IPS-15b (cell line): Measurements from ENCODE around the gene ACKR3.

Experiments used
- H3K27me3 ChIP-seq: one replicate; pipeline ENCODE4 v1.6.1; 2013; ENCODE audit warnings: low read length; ENCODE audit not compliant: control insufficient read depth, insufficient read depth
- H3K36me3 ChIP-seq: one replicate; pipeline ENCODE4 v1.6.1; 2013; ENCODE audit warnings: low read length; ENCODE audit not compliant: control insufficient read depth, insufficient read depth
- H3K4me1 ChIP-seq: one replicate; pipeline ENCODE4 v1.6.1; 2013; ENCODE audit warnings: mild to moderate bottlenecking, low read length; ENCODE audit not compliant: control insufficient read depth, insufficient read depth
- H3K4me3 ChIP-seq: one replicate; pipeline ENCODE4 v1.5.1; 2013; ENCODE audit warnings: low read depth, low read length
- H3K9ac ChIP-seq: one replicate; pipeline ENCODE4 v1.6.1; 2013; ENCODE audit warnings: low read depth, mild to moderate bottlenecking, low read length
- H3K9me3 ChIP-seq: one replicate; pipeline ENCODE4 v1.6.1; 2013; ENCODE audit warnings: mild to moderate bottlenecking, low read length; ENCODE audit not compliant: control insufficient read depth, insufficient read depth

Gene ACKR3

DNA sequence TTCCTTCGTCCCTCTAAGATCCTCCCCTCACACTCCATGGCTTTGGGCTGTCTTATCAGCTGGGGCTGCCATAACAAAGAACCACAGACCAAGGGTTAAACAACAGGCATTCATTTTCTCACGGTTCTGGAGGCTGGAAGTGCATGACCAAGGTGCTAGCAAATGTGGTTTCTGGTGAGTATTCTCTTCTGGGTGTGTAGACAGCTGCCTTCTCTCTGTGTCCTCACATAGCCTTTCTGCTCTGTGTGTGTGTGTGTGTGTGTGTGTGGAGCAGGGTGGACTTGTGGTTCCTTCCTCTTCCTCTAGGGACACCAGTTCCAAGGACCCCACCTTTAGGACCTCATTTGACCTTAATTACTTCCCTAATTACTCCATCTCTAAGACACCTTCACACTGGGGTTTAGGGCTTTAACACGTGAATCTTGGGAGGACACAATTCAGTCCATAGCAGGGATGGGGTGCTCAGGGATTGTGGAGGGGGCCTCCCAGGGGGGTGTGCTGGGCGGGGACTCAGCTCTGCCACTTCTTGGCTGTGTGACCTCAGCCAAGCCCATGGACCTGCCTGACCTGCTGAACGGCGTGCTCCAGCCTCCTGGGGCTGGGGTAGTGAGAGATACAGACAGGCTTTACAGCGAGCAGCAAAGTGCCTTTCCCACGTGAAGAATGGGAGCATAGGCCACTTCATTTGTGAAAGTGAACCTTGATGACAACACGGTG is 38.0 kb downstream of the ACKR3 start:
- Histone ChIP-seq H3K9me3 (no peaks in the 10 kb centered on the region), H3K27me3 (no peaks in the 10 kb centered on the region), H3K36me3 (no peaks in the 10 kb centered on the region), H3K4me3 (no peak overlapping the region), H3K4me1 (no peaks in the 10 kb centered on the region), H3K9ac (no peak overlapping the region)

DNA sequence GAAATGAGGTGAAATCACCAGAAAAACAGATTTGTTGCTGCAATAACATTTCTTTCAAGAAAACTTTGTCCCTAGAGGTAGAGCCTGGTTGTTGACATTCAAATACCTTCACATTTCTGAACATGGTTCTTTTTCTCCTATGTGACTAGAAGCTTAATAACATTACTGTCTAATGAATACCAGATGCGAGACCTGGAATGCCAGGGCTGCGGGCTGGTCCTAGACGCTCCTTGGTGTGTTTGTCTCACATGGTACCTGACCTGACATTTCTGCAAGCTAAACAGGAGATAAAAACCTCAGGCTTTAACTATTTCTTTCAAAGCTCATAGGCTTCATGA is 38.5 kb downstream of the ACKR3 start:
- no peak overlapping the region for H3K9ac ChIP-seq
- no peaks in the 10 kb centered on the region for H3K36me3 ChIP-seq
- H3K4me3 ChIP-seq, result no peak overlapping the region
- H3K9me3 ChIP-seq, result no peaks in the 10 kb centered on the region
- H3K4me1 ChIP-seq, result no peaks in the 10 kb centered on the region
- H3K27me3 ChIP-seq, result no peaks in the 10 kb centered on the region

DNA sequence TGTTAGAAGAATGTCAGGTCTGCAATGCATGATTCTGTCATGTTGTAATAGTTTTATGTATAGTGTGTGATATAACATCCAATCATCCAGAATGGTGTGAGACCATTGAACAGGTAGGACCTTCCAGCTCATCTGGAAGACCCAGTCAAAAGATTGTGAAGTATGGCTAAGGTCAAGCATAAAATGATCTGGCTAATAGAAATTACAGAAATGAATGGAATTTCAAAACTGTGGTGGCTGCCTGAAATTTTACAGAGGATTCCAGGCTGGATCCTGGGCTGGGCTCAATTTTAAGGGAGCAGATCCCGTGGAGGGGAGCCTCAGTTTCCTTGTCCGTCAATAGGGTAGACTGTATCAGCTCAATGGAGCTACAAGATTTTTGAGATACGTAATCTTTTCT is 39.1 kb downstream of the ACKR3 start:
- Histone ChIP-seq H3K9me3 (no peaks in the 10 kb centered on the region), H3K4me1 (no peaks in the 10 kb centered on the region), H3K27me3 (no peaks in the 10 kb centered on the region), H3K36me3 (no peaks in the 10 kb centered on the region), H3K4me3 (no peak overlapping the region), H3K9ac (no peak overlapping the region)

DNA sequence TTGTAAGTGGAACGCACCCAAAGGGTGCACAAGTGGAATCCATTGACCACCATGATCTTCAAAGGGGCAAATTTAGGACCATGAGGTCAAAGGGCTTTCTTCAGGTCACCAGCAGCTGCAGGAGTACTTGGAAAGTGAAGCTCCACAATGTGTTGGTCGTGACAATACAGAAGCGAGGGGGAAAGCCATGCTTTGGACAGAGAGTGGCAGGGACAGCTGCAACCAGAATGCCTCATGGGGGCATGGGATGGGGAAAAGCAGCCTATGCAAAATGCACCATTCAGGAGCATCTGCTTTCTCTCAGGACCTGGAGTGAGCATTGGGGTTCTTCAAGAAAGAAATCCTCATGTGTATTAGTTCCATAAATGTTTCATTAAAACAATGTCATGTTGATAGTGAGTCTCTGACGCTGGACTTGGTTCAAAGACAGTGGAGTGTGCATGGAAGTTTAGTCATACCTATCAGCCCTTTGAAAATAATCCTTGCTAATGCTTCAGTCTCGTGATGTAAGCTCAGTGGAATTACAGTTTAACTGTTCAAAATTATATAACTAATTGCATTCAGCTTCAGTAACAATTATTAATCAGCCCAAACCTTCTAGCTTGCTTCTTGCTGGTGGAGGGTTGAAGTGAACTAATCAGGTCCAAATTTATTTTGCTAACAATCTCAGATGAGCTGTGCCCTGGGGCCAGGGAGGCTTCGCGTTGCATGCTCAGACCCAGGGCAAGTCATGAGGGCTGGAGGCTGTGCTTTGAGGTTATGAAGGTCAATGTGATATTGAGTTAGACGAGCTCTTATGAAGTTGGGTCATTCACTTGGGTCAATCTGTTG is 41.6 kb downstream of the ACKR3 start:
- Histone ChIP-seq H3K4me3 (no peak overlapping the region), H3K4me1 (no peaks in the 10 kb centered on the region), H3K27me3 (no peaks in the 10 kb centered on the region), H3K9me3 (no peaks in the 10 kb centered on the region), H3K9ac (no peak overlapping the region), H3K36me3 (no peaks in the 10 kb centered on the region)

DNA sequence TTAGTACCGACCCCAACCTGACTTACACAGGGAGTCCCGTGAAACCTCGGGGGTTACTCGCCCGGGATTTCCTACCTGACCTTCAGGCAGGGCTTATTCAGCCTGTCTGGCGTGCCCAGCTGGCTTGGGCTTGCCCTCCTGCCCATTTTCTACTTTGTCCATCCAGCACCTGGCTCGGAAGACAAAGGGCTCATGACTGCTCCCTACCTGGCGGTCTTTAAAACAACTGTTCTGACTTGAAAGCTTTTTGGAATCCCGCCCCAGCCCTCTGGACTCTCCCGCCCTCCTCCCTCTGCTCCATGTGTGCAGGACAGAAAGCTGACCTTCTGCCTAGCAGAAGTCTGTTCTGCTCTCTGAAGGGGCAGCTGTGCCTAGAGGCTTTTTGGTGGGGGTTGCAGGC is 43.1 kb downstream of the ACKR3 start:
- H3K4me3 ChIP-seq, result no peak overlapping the region
- H3K36me3 ChIP-seq, result no peaks in the 10 kb centered on the region
- H3K4me1 ChIP-seq, result no peaks in the 10 kb centered on the region
- no peaks in the 10 kb centered on the region for H3K9me3 ChIP-seq
- H3K9ac ChIP-seq, result no peak overlapping the region
- no peaks in the 10 kb centered on the region for H3K27me3 ChIP-seq

DNA sequence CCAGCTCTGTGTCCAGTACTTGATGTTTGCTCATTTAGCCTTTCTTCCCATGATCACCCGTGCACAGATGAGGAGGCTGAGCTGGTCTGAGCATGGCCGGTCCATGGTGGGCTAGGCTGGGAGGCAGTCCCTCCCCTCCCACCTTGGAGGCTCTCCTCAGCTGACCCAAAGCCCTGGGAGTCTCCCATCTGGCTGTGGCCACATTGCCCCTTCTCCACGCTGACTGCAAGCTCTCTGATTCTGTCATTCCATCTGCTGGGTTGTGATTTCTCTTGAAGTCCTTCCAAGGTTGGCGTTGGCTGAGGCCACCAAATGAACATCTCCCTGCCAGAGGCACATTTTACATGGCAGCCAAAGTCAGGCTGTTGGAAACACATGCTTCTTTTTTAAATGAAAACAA is 44.0 kb downstream of the ACKR3 start:
- Histone ChIP-seq H3K27me3 (no peaks in the 10 kb centered on the region), H3K4me1 (no peaks in the 10 kb centered on the region), H3K4me3 (no peak overlapping the region), H3K9ac (no peak overlapping the region), H3K36me3 (no peaks in the 10 kb centered on the region), H3K9me3 (no peaks in the 10 kb centered on the region)

DNA sequence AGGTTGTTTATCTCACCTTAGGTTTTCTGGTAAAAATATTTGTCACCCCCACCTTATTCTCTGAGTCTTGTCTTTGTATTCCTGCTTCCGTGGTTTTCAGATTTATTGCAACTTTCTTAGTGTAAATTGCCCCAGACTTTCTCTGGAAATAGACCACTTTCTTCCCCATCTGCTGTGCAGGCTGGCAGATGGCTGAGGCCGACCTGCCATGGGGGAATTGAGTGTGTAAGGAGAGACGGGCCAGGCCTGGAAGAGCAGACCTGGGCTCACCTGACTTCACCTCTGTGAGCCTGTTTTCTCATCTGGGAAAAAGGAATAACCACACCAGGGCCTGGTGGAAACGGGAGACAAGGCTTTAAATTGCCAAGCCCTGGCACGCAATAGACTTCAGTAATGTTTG is 44.9 kb downstream of the ACKR3 start:
- Histone ChIP-seq H3K9me3 (no peaks in the 10 kb centered on the region), H3K36me3 (no peaks in the 10 kb centered on the region), H3K27me3 (no peaks in the 10 kb centered on the region), H3K4me3 (no peak overlapping the region), H3K4me1 (no peaks in the 10 kb centered on the region), H3K9ac (no peak overlapping the region)

DNA sequence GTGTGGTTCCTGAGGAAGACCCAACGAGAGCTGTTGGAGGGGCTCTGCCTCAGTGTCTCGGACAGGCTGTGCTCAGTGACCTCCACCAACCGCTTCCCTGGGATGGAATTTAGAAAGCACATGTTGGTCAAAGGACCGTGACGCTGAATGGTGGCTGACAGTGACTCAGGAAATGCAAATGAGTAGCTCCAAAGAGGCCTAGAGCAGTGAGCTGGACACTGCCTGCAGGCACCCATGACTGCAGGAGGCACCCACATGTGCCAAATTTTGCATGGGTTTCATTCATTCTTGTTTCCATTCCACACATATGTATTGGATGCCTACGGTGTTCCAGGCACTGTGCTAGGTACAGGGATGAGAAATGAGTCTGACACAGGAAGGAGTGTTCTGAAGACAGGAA is 46.4 kb downstream of the ACKR3 start:
- H3K36me3 ChIP-seq, result no peaks in the 10 kb centered on the region
- no peaks in the 10 kb centered on the region for H3K9me3 ChIP-seq
- H3K27me3 ChIP-seq, result no peaks in the 10 kb centered on the region
- H3K9ac ChIP-seq, result no peak overlapping the region
- no peak overlapping the region for H3K4me3 ChIP-seq
- H3K4me1 ChIP-seq, result no peaks in the 10 kb centered on the region

DNA sequence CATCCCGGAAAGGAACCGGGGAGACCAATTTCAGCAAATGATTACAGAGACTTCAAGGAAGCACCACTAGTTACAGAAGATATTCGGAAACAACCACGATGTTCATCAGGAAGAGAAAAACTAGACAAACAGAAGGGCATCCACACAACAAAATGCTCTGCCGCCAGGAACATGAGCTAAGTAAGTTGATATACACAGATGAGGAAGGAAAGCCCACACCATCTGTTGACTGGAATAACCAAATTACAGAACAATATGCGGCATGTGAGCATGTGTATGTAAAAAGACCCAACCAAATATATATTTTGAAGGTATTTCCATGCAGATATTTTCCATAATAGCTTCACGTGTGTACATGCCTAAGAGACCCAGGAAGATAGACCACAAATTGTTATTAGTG is 47.0 kb downstream of the ACKR3 start:
- Histone ChIP-seq H3K4me1 (no peaks in the 10 kb centered on the region), H3K27me3 (no peaks in the 10 kb centered on the region), H3K9ac (no peak overlapping the region), H3K4me3 (no peak overlapping the region), H3K36me3 (no peaks in the 10 kb centered on the region), H3K9me3 (no peaks in the 10 kb centered on the region)

DNA sequence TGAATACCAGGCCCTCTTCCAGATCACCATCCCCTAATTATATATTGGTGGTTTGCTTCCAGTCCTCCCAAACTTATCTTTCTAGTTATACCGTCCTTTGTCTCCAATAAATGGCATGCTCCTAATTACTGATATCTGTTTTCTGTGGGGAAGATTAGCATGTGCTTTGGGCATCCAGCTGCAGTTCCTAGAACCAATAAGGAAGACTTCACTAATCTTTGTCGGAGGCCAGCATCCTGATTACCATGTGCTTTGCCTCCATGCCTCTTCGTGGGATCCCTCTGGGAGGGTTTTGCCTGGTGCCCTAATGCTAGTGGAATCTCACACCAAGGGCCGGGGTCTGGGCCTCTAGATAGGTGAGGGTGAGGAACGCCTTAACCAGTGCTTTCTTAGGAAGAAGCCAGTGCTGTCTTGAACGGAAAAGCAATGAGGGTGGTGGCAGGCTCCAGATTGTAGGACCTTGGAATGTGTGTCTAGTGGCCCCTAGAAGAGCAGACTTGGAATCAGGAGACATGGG is 47.7 kb downstream of the ACKR3 start:
- no peaks in the 10 kb centered on the region for H3K9me3 ChIP-seq
- no peak overlapping the region for H3K4me3 ChIP-seq
- H3K36me3 ChIP-seq, result no peaks in the 10 kb centered on the region
- no peak overlapping the region for H3K9ac ChIP-seq
- no peaks in the 10 kb centered on the region for H3K27me3 ChIP-seq
- H3K4me1 ChIP-seq, result no peaks in the 10 kb centered on the region

DNA sequence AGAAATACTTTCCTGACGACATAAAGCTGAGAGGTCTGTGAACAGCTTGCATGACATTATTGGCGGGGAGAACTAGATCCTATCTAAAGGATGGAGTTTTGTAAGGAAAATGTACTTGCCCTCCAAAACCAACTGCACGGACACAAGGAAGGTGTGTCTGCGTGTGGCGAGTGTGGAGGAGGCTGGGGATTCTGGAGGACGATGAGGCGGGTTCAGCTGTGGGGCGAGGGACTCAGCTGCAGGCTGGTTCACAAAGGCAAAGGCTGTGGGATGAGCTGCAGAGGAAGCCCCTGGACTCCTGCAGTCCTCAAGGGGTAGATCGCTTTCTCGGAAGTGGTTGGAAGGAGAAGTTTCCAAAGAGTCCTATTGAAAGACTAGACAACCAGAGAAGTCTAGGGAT is 48.2 kb downstream of the ACKR3 start:
- no peaks in the 10 kb centered on the region for H3K9me3 ChIP-seq

DNA sequence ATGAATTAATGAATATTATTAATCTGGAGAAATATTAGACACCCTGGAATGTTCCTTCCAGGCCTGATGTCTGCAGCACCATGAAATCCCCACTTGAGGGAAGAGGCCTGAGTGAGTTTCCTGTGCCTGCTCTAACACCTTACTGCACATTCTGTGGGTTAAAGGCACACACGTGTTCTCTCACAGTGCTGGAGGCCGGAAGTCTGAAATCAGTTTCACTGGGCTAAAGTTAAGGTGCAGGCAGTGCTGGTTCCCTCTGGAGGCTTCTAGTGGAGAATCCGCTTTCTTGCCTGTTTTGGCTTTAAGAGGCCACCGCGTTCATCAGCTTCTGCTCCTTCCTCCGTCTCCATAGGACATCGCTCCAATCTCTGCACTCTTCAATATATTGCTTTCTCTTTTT is 48.7 kb downstream of the ACKR3 start:
- Histone ChIP-seq H3K27me3 (no peaks in the 10 kb centered on the region), H3K36me3 (no peaks in the 10 kb centered on the region), H3K4me3 (no peak overlapping the region)

More for the DNA sequence above, 48.2 kb downstream of the ACKR3 start:
- no peak overlapping the region for H3K4me3 ChIP-seq
- H3K9ac ChIP-seq, result no peak overlapping the region
- no peaks in the 10 kb centered on the region for H3K36me3 ChIP-seq
- no peaks in the 10 kb centered on the region for H3K4me1 ChIP-seq
- no peaks in the 10 kb centered on the region for H3K27me3 ChIP-seq

More for the DNA sequence above, 48.7 kb downstream of the ACKR3 start:
- no peaks in the 10 kb centered on the region for H3K4me1 ChIP-seq
- H3K9ac ChIP-seq, result no peak overlapping the region
- H3K9me3 ChIP-seq, result no peaks in the 10 kb centered on the region
